Esophagus squamous epithelium (tissue), 5 donors: ENCODE results near the gene HELT. TPM values are rescaled to one million over a fixed set of nuclear protein-coding genes. Genes with fewer than 3 reads are reported as not detected.

ENCODE experiments used
- DNase-seq: peaks from one replicate; lab custom pipeline; 2025; lab: John Stamatoyannopoulos, UW
- H3K27ac ChIP-seq, 4 donors: fragments of 200-600 bp; sonication (generic); one replicate each; pipeline ENCODE4 v1.5.1; 2016 to 2019; ENCODE audit warnings: mild to moderate bottlenecking in 1 of 4
- H3K27me3 ChIP-seq, 4 donors: fragments of 200-600 bp; sonication (generic); 1 replicate in 3 of 4; 2 replicates in 1 of 4; pipeline versions ENCODE4 v1.5.1 to v1.6.0; 2017 to 2021; ENCODE audit warnings: antibody characterized with exemption in 1 of 4
- H3K36me3 ChIP-seq, 3 donors: fragments of 200-600 bp; sonication (generic); one replicate each; pipeline ENCODE4 v1.5.1; 2016 to 2019
- H3K4me1 ChIP-seq, 3 donors: fragments of 200-600 bp; sonication (generic); one replicate each; pipeline ENCODE4 v1.5.1; 2017 to 2019
- H3K4me3 ChIP-seq, 4 donors: fragments of 200-600 bp; sonication (generic); 1 replicate in 3 of 4; 2 replicates in 1 of 4; pipeline ENCODE4 v1.5.1; 2016 to 2019; ENCODE audit warnings: mild to moderate bottlenecking in 2 of 4, moderate library complexity in 1 of 4
- H3K9me3 ChIP-seq, 3 donors: fragments of 200-600 bp; sonication (generic); one replicate each; pipeline ENCODE4 v1.5.1; 2016 to 2019
- POLR2A ChIP-seq, 4 donors: fragments of 450-650 bp; IDR thresholded peaks; one replicate each; pipeline ENCODE4 v1.6.1; 2017; ENCODE audit warnings: antibody characterized with exemption in 4 of 4, mild to moderate bottlenecking in 4 of 4, moderate library complexity in 3 of 4
- WGBS, 2 donors: methylation state at CpG; one replicate each; pipeline ENCODE4 v1.1.5; 2018; 5-methylcytosine and 5-hydroxymethylcytosine counted together
- intact Hi-C: fragments of 100-400 bp; cut with DNase I; formaldehyde crosslinking; loops from one replicate; pipeline ENCODE4 v1.15.0; 2022
- total RNA-seq, 4 donors: library from RNA; depleted of rRNA; stranded (reverse); fragments of >200 nt; gene quantifications; one replicate each; pipeline ENCODE4 v1.1.0, GENCODE V29; 2016
- TF ChIP-seq, protein P1 (sequence below), 6 experiments: fragments of 450-650 bp in 4 of 6; fragments of 200-600 bp in 2 of 6; sonication (generic) in 2 of 6; IDR thresholded peaks; one replicate each; pipeline ENCODE4 v1.5.1; 2016 to 2019; ENCODE audit warnings: antibody characterized with exemption in 6 of 6, mild to moderate bottlenecking in 4 of 6, moderate library complexity in 4 of 6
- donor health status: DM: yes; HTN: yes; CAD: no.

Gene HELT
- total RNA-seq, 4 donors from 2014 or later, result not detected

DNA sequence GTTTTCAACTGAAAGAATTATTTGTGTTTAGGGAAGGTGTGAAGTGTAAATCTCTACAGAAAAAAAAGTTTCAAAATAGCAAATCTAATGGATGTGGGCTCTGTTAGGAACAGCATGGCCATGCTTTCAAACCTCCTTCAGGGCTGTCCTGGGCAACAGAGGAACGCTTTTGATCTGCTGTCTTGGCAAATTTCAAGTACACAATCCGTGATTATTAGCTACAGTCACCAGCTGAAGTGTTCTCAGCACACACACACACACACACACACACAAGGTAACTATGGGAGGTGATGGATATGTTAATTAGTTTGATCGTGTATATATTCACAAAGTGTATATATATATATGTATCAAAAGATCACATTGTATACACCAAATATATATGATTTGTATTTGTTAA is 40.5 kb upstream of the HELT start:
- Histone ChIP-seq H3K4me3 (no peak overlapping the region), H3K27ac (no peak overlapping the region), H3K4me1 (peaks cover 0 to 9% (median 0%) of the 10 kb centered on the region in 3 donors), H3K36me3 (no peaks in the 10 kb centered on the region), H3K27me3 (peaks cover 0 to 22% (median 0%) of the 10 kb centered on the region in 4 donors), H3K9me3 (no peaks in the 10 kb centered on the region)
- TF ChIP-seq, protein P1, sequence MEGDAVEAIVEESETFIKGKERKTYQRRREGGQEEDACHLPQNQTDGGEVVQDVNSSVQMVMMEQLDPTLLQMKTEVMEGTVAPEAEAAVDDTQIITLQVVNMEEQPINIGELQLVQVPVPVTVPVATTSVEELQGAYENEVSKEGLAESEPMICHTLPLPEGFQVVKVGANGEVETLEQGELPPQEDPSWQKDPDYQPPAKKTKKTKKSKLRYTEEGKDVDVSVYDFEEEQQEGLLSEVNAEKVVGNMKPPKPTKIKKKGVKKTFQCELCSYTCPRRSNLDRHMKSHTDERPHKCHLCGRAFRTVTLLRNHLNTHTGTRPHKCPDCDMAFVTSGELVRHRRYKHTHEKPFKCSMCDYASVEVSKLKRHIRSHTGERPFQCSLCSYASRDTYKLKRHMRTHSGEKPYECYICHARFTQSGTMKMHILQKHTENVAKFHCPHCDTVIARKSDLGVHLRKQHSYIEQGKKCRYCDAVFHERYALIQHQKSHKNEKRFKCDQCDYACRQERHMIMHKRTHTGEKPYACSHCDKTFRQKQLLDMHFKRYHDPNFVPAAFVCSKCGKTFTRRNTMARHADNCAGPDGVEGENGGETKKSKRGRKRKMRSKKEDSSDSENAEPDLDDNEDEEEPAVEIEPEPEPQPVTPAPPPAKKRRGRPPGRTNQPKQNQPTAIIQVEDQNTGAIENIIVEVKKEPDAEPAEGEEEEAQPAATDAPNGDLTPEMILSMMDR (IDR thresholded peaks at IDR 0.05), result no peak
- no peak for TF ChIP-seq POLR2A (IDR thresholded peaks at IDR 0.05)
- intact Hi-C loops, result no loop called here
- WGBS, 2 donors, result 41 to 47% methylated on average over 3 of the region's 3 CpGs
- no peak for DNase-seq

DNA sequence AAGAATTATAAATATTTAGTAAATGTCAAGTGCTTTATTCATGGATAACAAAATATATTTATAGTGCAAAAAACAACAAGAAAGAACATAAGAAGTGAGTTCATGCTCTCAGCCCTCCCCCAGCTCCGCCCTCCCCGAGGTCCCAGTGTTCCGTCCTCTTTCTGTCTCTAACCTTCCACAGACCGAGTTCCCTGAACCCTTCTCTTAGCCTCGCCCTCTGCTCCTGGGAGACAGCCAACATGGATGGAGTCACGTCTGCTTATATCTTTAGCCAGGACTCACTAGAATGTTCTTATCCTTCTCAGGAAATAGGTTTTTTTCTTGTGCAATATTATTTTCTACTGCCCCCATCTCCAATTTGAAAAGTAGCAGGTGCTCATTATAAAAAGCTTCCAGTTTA is 40.1 kb upstream of the HELT start:
- Histone ChIP-seq H3K9me3 (no peaks in the 10 kb centered on the region), H3K4me1 (peaks cover 0 to 10% (median 0%) of the 10 kb centered on the region in 3 donors), H3K36me3 (no peaks in the 10 kb centered on the region), H3K27ac (no peak overlapping the region), H3K27me3 (peaks cover 0 to 22% (median 0%) of the 10 kb centered on the region in 4 donors), H3K4me3 (no peak overlapping the region)
- intact Hi-C loops, result no loop called here
- no peak for DNase-seq
- 21 to 25% methylated on average over 6 of the region's 6 CpGs for WGBS, 2 donors
- TF ChIP-seq, protein P1 (IDR thresholded peaks at IDR 0.05), result no peak
- TF ChIP-seq POLR2A (IDR thresholded peaks at IDR 0.05), result no peak

DNA sequence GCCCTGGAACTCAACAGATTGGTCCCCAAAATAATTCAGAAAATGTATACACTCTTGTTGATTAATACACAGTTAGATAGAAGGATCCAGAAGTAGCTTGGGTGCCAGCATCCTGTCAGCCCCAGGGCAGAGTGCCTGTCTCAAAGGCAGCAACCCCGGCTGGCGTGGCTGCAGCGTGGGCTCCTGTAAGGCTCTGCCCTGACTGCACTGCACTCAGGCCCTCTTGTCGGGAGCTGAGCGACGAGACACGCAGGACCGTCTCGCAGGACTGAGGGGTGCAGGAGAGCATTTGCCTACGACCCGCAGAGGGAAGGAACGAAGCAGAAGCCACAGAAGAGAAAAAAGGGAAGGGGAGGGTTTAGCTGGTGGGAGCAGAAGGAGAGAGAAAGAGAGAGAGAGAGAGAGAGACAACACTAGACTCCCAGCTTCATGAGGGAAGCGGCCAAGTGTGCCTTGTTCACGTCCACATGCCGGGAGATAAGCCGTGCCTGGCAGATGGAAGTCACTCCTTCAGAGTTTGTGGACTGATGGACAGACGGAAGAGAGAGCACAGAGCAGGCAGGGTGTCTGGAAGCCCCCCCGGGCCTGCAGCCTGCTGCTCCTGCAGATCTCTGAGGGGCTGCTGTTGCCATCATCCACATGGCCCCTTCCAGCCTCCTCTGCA is 38.7 kb upstream of the HELT start:
- TF ChIP-seq POLR2A (IDR thresholded peaks at IDR 0.05), result no peak
- TF ChIP-seq, protein P1 (IDR thresholded peaks at IDR 0.05), result no peak
- Histone ChIP-seq H3K36me3 (no peaks in the 10 kb centered on the region), H3K27me3 (peaks cover 0 to 22% (median 0%) of the 10 kb centered on the region in 4 donors), H3K9me3 (no peaks in the 10 kb centered on the region), H3K4me3 (no peak overlapping the region), H3K27ac (no peak overlapping the region), H3K4me1 (peaks cover 0 to 18% (median 7%) of the 10 kb centered on the region in 3 donors)
- DNase-seq, result no peak
- intact Hi-C loops, result loop anchor here (10.0 kb wide), 1 partner anchor 235 kb away; no protein-coding TSS in a partner anchor
- WGBS, 2 donors, result 79 to 80% methylated on average over 8 to 14 of the region's 18 CpGs

DNA sequence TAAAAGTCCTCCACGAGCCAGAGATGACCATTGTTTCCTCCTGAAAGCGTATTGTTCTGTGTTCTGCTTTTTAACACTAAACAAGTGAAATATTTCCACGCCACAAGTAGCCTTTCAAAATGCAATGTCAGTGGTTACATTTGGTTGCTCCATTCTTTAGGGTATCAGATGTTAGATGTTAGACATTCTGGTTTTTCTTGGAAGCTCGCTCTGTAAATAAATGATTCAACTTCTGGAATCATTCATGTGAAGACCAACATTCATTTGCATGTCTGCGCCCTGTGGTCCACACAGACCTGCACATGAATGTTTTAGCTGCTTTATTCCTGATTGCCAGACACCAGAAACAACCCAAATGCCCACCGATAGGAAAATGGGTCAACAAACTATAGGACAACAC is 38.0 kb upstream of the HELT start:
- intact Hi-C loops, result loop anchor here (10.0 kb wide), 1 partner anchor 235 kb away; no protein-coding TSS in a partner anchor
- WGBS, 2 donors, result 72 to 85% methylated on average over 6 of the region's 6 CpGs
- H3K27me3 ChIP-seq, result peaks cover 0 to 22% (median 0%) of the 10 kb centered on the region in 4 donors

More for the DNA sequence above, 38.0 kb upstream of the HELT start:
- TF ChIP-seq, protein P1 (IDR thresholded peaks at IDR 0.05), result no peak
- TF ChIP-seq POLR2A (IDR thresholded peaks at IDR 0.05), result no peak
- no peaks in the 10 kb centered on the region for H3K36me3 ChIP-seq
- DNase-seq, result no peak
- no peak overlapping the region for H3K27ac ChIP-seq
- H3K4me3 ChIP-seq, result no peak overlapping the region
- H3K4me1 ChIP-seq, result peaks cover 0 to 18% (median 7%) of the 10 kb centered on the region in 3 donors
- H3K9me3 ChIP-seq, result no peaks in the 10 kb centered on the region
